ENCODE results near the gene EBF3.

GRCh38 chr10:129785536-129785981 lies 178.5 kb downstream of the EBF3 start:
- TF ChIP-seq POLR2AphosphoS5 (IDR thresholded peaks at IDR 0.05) (no peak), CTCF (IDR thresholded peaks at IDR 0.05 in 8 of 11, conservative IDR thresholded peaks at IDR 0.05 in 3 of 11) (no peak)
